GM18520 (cell line): ENCODE data around the gene BBOF1.
"Not testable (repeated sequence)": the region's sequence is repeated elsewhere in the genome, so short reads cannot be mapped to it uniquely, and the experiment has no call there.

Source experiments
- ATAC-seq: cut with Tn5 transposase; IDR thresholded peaks from one replicate; pipeline ENCODE4 v1.9.1; 2021; ENCODE audit not compliant: unreplicated experiment

Gene BBOF1, protein sequence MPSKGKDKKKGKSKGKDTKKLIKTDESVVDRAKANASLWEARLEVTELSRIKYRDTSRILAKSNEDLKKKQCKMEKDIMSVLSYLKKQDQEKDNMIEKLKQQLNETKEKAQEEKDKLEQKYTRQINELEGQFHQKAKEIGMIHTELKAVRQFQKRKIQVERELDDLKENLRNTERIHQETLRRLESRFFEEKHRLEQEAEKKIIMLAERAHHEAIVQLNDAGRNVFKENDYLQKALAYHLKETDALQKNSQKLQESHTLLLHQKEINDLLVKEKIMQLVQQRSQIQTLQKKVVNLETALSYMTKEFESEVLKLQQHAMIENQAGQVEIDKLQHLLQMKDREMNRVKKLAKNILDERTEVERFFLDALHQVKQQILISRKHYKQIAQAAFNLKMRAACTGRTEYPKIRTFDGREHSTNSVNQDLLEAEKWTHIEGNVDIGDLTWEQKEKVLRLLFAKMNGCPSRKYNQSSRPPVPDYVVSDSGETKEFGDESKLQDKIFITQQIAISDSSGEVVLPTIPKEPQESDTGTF

DNA sequence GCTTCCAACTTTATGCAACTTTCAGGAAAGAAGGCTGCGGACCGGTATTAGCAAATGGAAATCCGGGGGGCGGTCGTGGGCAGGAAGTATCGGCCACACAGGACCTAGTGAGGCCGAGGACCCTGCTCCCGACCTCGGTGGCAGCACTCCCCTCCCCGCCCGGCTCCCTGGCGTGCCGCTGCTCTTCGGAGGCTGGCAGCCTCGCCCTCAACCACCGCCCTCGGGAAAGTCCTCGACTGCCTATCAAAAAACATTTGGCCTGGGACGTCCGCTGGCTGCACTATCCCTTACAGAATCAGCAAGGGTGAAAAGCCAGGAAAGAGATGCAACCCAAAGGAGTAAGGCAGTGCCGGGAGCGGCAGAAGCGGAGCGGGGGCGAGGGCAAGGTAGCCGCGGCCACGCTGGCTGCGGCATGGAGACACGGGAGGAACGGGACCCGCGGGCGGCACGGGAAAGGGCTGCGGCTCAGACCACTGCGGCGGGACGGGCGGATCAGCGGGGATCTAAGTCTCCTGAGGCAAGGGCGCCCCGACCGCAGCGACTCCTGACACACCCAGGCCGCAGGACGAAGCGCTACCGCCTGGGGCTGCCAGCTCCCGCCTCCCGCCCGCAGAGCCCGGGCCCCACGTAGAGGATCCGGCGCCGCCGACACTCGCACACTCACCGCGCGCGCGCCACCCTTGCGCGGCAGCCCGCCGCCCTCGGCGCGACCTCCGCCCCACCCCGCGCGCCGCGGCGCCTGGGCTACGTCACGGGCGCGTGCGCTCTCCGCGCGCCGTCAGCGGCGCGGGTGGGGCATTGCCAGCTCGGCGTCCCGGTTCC lies at the start of gene BBOF1, which contains the start of gene ENTPD5:
TSS of gene BBOF1 (plus strand) at position 764 of the 822 bp plus-strand sequence. CDS start 130 bp downstream, outside the sequence.
TSS of gene ENTPD5 (minus strand) at position 703 of the 822 bp plus-strand sequence. CDS start 31,186 bp downstream, outside the sequence.
- ATAC-seq = peak; percentile 95

DNA sequence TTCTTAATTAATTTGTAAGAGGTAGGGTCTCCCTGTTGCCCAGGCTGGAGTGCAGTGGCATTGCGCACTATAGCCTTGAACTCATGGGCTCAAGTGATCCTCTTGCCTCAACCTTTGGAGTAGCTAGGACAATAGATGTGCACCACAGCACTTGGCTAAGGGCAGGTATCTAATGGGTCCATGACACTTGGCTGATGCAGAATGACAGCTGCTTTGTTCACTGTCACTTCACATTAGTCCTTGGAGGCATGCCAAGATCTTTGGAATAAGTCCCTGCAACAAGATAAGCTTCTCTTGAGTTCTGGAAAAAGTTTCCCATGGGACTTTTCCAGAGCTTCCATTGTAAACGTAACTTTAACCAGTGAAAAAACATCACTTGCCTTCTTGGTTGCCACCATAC lies 45.7 kb upstream of the BBOF1 start:
- ATAC-seq = no peak

DNA sequence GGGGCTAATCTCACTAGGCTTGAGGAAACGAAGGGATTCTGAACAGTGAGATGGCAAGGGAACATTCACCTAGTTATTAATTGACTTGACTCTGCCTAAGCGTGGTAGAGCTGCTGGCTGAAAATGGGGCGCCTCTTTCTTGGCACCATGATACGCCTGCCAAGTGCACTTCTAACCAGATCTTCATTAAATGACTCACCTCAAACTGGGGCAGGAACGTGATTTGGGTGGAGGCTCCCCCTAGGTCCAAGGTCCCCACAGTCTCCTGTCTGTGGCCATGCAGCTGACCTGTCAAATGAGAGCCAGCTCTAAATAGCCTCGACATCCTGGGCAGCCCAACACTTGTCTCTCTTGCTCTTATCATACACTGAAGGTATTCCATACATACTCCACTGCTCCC lies 43.0 kb upstream of the BBOF1 start:
- ATAC-seq = no peak

DNA sequence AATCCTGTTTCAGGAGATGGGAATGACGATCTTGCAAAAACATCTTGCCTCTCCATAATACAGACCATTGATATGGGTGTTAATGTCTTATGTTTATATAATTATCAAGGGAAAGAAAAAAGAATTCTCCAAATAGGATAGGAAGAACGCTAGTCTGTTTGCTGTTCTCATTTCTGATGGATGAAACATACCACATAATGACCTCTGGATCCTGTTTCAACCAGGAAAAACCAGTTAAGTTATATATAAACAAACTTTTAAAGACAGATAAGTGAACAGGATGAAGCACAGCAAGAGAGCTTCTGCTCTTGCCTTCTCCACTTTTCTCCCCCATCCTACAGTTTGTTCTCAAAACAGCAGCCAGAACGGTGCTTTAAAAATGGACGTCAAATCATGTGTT lies 41.3 kb upstream of the BBOF1 start:
- ATAC-seq = no peak

DNA sequence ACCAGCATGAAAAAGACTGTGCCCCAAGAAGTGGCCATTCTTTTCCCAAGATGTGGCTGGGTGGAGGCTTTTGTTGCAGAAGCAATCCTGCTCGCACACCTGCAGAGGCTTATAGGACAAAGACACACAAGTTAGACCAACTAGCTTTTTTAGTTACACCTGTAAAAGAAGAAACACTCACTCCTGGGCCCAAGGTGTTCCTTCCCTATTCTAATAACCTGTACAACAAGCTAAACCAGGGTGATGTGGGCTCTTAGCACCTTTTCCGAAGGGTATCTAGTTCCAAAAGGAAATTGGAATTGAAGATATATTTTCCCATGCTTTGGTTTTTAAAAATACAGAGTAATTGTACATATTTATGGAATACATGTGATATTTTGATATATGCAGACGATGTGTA lies 31.1 kb upstream of the BBOF1 start:
- no peak for ATAC-seq

DNA sequence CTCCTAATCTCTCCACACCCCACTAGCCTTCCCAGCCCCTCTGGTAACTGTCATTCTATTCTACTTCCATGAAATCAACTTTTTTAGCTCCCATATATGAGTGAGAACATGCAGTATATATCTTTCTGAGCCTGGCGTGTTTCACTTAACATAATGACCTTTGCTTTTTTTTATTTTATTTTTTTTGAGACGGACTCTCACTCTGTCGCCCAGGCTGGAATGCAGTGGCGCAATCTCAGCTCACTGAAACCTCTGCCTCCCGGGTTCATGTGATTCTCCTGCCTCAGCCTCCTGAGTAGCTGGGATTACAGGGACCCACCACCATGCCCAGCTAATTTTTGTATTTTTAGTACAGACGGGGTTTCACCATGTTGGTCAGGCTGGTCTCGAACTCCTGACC lies 30.5 kb upstream of the BBOF1 start:
- not testable (repeated sequence) for ATAC-seq

DNA sequence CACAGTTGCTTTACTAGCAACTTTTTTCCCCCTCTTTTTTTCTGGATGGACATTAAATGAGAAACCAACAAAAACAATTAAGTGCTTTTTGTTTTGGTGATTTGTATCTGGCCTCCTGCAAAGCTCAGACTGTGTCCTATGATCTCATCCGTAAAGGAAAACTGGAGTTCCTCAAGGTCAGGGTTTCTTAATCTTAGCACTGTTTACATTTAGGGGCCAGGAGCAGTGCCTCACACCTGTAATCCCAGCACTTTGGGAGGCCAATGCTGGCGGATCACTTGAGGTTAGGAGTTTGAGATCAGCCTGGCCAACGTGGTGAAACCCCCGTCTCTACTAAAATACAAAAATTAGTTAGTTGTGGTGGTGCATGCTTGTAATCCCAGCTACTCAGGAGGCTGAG lies 28.1 kb upstream of the BBOF1 start:
- ATAC-seq = no peak

DNA sequence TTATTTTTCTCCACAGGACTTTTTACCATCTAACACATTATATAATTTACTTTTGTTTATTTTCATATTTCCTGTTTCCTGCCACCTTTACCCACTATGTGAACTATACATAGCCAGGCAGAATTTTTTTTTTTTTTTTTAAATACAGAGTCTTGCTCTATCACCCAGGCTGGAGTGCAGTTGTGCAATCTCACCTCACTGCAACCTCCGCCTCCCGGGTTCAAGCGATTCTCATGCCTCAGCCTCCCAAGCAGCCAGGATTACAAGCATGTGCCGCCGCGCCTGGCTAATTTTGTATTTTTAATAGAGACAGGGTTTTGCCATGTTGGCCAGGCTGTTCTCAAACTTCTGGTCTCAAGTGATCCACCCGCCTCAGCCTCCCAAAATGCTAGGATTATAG lies 24.2 kb upstream of the BBOF1 start:
- not testable (repeated sequence) for ATAC-seq

DNA sequence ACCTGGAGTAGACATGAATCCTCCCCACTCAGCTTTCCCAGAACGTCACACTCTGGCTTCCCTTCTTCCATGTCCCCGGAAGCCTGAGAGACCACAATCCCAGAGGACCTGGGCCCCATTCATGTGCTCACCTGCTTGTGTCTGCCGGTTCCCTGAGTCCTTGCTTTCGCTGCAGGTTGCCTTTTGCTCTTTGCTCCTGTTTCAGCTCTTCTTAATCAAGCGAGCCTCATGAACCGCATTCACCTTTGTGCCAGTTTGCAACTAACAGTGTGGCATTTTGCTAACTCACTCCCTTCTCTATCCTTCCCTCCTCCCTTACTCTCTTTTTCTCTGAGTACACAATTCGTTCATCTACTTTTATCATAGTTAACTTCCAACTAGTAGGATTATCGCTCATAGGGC lies 23.2 kb upstream of the BBOF1 start:
- no peak for ATAC-seq

DNA sequence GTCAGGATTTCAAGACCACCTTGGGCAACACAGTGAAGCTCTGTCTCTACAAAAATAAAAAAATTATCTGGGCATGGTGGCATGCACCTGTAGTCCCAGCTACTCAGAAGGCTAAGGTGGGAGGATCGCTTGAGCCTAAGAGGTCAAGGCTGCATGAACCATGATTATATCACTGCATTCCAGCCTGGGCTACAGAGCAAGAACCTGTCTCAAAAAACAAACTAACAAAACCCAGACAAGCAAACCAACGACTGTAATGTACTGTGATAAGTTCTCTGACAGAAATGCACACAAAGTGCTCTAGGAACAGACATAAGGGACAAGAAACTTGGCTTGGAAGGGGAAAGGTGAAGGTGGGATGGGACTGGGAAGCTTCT lies 22.4 kb upstream of the BBOF1 start:
- ATAC-seq = no peak

DNA sequence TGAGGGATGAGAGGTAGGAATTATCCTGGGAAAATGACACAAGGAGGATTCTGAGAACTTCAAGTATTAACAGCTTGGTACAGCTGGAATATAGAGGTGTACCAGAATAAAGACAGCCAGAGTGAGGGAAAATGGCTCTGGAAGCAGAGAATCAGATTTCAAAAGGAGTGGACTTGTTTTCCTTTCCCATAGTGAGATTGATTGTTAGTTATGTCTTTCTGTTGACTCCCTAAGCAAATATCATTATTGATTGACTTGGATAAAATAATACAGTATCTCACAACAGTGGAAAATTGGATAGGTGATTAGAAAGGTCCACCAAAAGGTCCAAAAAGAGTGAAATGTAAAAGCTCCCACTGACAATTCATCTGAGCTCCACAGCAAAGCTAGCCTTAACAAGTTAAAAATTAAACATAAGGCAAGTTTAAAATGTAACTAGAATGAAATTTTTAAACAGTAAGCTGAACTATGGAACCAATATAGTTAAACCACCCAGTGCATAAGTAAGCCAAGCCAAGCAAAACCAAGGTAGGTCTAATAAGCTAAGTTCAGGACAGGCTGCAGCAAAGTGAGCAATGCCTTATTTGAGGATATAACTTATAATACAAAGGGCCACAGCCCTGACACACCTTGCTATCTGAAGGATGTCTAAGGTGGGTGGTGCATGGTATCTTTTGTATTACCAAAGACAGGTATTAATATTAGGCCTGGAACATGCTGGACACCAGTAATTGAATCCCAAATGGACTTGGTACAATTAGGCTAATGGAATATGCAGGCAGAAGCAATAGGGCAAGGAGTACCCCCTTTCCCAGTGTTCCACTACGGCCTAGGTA lies 21.8 kb upstream of the BBOF1 start:
- ATAC-seq = no peak

DNA sequence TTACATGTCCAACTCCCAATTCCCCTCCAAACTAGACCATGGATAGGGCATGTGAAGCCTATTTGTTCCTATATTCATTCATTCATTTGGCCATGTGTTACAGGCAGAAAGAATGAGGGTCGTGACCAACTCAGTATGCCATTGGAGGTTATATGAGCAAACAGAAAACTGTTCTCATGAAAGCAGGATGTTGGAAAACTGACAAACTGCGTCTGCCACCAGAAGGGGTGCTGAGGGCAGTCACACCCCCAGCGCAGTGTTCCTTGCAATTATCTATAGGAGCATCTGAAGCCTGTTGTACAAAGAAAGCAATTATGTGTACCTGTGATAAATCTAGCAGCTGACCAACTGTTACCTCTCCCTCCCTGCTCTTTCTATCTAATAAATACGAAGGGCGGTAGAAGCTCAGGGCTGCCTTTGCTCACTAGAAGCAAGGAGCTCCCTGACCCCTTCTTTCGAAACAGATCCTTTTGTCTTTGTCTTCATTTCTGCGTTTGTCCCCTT lies 21.2 kb upstream of the BBOF1 start:
- ATAC-seq = no peak

DNA sequence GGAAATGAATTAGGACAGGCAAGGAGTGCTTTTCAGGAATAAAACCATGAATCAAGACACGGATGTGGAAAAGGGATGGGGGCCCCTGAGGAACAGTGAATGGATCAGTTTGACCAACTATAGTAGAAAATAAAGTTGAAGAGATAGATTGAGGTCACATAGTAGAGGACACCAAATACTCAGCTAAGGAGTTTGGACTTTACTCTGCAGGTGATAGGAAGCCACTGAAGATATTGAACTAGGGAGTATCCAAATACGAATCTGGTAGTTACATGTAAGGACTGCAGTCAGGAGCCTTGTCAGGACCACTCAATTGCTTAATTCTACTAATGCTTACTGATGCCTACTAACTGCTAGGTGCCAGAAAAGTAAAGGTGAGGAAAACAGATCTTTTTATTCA lies 20.4 kb upstream of the BBOF1 start:
- ATAC-seq = no peak

DNA sequence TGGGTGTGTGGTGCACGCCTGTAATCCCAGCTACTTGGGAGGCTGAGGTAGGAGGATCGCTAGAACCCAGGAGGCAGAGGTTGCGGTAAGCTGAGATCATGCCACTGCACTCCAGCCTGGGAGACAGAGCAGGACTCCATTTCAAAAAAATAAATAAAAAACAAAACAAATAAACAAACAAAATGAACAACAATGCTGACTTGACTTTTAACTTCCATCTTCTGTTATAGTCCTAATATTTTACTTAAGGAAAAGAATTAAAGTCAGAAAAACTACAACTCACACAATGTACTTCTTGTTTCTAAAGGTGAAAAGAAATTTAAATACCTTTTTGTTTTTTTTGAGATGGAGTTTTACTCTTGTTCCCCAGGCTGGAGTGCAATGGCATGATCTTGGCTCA lies 13.5 kb upstream of the BBOF1 start:
- ATAC-seq = not testable (repeated sequence)

DNA sequence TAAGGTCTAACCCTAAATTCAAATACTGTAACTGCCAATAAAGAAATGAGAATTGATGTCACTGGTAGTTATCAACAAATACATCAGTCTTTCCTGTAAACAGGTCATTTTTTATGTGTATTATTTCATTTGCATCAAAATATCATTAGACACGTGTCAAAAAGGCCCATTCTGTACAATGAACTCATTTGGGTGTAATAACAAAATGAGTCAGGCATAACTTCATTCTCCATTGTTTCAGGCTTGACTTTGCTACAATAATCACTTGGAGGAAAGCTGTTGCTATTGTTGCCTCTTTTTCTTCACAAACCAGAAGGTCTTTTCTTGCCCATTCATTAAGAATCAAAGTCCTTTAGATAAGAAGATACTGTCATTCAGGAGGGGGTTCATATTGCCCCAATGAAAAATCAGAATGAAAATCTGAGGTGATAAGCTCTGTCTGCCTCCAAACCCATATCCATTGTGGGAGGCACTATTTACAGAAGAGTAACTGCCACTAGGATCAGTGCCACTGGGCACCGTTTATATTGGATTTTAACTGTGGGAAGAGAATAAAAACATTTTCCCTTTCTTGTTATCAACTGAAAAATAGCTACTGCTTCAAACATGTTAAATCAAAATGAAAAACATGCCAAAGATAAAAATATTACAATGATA lies 10.2 kb upstream of the BBOF1 start:
- no peak for ATAC-seq

DNA sequence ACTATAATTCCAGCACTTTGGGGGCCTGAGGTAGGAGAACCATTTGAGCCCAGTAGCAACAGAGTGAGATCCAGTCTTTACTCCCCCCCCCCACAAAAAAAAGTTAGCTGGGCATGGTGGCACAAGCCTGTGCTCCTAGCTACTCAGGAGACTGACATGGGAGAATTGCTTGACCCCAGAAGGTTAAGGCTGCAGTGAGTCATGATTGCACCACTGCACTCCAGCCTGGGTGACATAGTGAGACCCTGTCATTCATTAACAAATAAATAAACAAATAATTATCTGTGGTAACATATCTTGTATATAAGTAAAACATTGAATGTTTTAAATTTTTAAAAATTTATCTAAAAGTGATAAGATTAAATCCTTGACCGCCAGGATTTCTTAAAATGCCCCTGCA lies 4.8 kb upstream of the BBOF1 start:
- no peak for ATAC-seq

DNA sequence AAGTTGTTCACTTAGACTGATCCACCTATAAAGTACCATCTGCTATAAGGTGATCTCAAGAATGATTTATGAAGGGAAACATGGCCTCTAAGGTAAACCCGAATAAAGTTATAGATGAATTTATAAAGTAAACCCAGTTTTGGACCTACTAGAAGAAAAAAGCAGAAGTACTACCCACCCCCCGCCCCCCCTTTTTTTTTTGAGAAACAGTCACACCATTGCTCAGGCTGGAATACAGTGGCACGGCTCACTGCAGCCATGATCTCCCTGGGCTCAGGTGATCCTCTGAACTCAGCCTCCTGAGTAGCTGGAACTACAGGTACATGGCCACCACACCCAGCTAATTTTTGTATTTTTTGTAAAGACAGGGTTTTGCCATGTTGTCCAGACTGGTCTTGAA lies 4.0 kb upstream of the BBOF1 start:
- ATAC-seq = no peak

DNA sequence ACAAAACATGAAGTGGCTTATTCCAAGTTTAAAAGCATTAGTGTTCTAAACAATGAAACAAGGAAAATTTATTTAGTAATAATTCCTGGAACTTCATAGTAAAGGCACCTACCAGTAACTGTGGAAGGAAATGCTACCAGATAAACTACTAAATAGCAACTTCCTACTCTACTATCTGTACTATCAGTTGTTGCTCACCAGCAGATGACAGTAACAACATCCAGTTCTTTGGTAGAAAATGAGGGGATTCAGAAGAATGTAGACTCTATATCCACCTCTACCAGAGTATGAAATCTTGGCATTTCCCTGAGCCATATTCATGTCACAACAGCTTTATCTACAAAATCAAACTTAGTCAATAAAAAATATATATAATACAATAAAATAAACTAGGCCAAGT lies 3.2 kb upstream of the BBOF1 start:
- ATAC-seq = no peak

DNA sequence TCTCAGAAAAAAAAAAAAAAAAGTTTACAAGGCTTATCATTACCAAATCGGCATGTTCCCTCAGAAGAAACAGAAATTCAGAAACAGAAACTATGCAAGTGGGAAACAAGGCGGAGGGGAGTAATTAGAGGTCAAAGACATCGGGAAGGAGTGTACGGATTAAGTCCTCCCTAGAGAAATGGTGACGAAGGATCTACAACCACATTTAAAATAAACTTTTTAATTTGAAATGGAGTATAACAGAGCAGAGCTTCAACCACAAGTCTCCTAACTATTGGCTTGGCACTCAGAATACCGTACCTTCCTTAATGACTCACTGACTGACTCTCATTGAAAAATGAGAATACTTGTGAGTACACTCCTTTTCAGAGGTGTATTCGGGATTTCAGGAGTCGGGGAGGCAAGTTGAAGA lies 969 bp upstream of the BBOF1 start:
- ATAC-seq = no peak

DNA sequence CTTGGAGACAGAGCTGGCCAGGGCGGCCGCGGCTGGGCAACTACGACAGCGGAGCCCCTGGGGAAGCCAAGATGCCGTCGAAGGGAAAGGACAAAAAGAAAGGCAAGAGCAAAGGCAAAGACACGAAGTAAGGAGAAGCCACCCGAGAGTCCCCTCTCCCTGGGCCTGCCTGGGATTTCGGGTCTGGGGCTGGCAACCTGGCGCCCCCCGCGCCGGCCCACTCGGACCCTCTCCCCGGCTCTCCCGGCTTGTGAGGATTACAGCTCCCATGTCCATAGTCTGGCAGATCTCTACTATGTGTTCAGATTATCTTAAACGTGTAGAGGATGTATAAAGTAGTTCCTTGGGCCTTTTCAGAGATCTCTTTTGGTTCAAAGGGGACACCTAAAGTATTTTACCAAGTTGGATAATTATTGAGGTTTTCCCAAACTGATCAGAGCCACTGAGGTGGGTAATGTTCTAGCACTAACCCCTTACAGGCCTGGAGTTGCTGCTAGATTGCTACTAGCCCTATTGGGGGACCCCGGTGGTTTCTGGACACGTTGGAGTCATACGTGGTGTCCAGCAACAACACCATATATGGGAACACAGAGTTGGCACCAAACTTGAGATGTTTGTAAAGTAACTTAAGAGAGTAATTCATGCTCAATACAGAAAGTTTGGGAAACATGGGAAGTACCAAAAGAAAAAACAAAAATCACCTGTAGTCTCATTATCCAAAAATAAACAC lies 424 bp downstream of the BBOF1 start:
- ATAC-seq = no peak
